PC-9 (cell line): ENCODE data around the gene FA2H. TPM values are rescaled to one million over a fixed set of nuclear protein-coding genes. Genes with fewer than 3 reads are reported as not detected.

ENCODE experiments used
- BruUV-seq: library from RNA; stranded (reverse); fragments of 400-500 nt; replicated peaks from 2 replicates; lab custom pipeline; 2021; lab: Mats Ljungman, UMichigan
- CTCF ChIA-PET: fragments of 300-600 bp; sonication (Branson Sonifier 250); formaldehyde crosslinking; loops from one replicate; lab custom pipeline; 2022; ENCODE audit warnings: antibody characterized with exemption; lab: Charles Lee
- POLR2A ChIA-PET: fragments of 300-600 bp; sonication (Branson Sonifier 250); formaldehyde crosslinking; loops from one replicate; lab custom pipeline; 2022; ENCODE audit warnings: antibody characterized with exemption; ENCODE audit not compliant: unreplicated experiment; lab: Charles Lee
- DNase-seq, 2 experiments: peaks; one replicate each; pipeline versions ENCODE4 v3.0.0 to v3.0.0-alpha.2; 2015 to 2022; ENCODE audit warnings: mixed read lengths in 1 of 2
- H2AFZ ChIP-seq: fragments of 200-600 bp; sonication (generic); 2 replicates; pipeline ENCODE4 v1.8.1; 2017; ENCODE audit warnings: antibody characterized with exemption
- H3F3A ChIP-seq: fragments of 200-600 bp; sonication (generic); 2 replicates; pipeline ENCODE4 v1.8.1; 2017; ENCODE audit warnings: antibody characterized with exemption, mild to moderate bottlenecking, low read depth; ENCODE audit not compliant: insufficient read depth
- H3K27ac ChIP-seq: fragments of 200-600 bp; sonication (generic); 2 replicates; pipeline ENCODE4 v1.6.1; 2016; ENCODE audit warnings: mixed run types
- H3K27me3 ChIP-seq: fragments of 200-600 bp; sonication (generic); 2 replicates; pipeline ENCODE4 v1.6.1; 2016; ENCODE audit warnings: low read depth, mixed run types; ENCODE audit not compliant: insufficient read depth
- H3K36me3 ChIP-seq: fragments of 200-600 bp; sonication (generic); 2 replicates; pipeline ENCODE4 v1.6.1; 2016; ENCODE audit warnings: low read depth, mixed run types
- H3K4me1 ChIP-seq: fragments of 200-600 bp; sonication (generic); replicated peaks from 2 replicates; pipeline ENCODE4 v1.6.1; 2016; ENCODE audit warnings: mixed run types; ENCODE audit not compliant: insufficient read depth
- H3K4me2 ChIP-seq: fragments of 200-600 bp; sonication (generic); 2 replicates; pipeline ENCODE4 v1.6.1; 2017; ENCODE audit warnings: mixed run types
- H3K4me3 ChIP-seq: fragments of 200-600 bp; sonication (generic); 2 replicates; pipeline ENCODE4 v1.6.1; 2016; ENCODE audit warnings: mixed run types
- H3K79me2 ChIP-seq: fragments of 200-600 bp; sonication (generic); 2 replicates; pipeline ENCODE4 v1.6.1; 2017; ENCODE audit warnings: low read depth, mixed run types
- H3K9me2 ChIP-seq: fragments of 200-600 bp; sonication (generic); 2 replicates; pipeline ENCODE4 v1.8.1; 2017; ENCODE audit warnings: mild to moderate bottlenecking; ENCODE audit not compliant: insufficient read depth
- H3K9me3 ChIP-seq: fragments of 200-600 bp; sonication (generic); 2 replicates; pipeline ENCODE4 v1.8.1; 2016; ENCODE audit warnings: low read depth; ENCODE audit not compliant: insufficient read depth
- H4K20me1 ChIP-seq: fragments of 200-600 bp; sonication (generic); 2 replicates; pipeline ENCODE4 v1.8.1; 2017; ENCODE audit not compliant: insufficient read depth
- EZH2 ChIP-seq: fragments of 200-600 bp; sonication (generic); IDR thresholded peaks from 2 replicates; pipeline ENCODE4 v1.8.0; 2017; ENCODE audit warnings: antibody characterized with exemption, low read depth
- intact Hi-C: fragments of 100-400 bp; cut with micrococcal nuclease; formaldehyde crosslinking; loops from one replicate; pipeline ENCODE4 v1.10.0; 2022; ENCODE audit not compliant: unreplicated experiment
- total RNA-seq: library from RNA; stranded (reverse); gene quantifications from 2 replicates; pipeline ENCODE4 v1.2.3, GENCODE V29; 2021
- TF ChIP-seq, protein P1 (sequence below): fragments of 200-600 bp; sonication (generic); conservative IDR thresholded peaks from 2 replicates; pipeline ENCODE4 v1.6.1; 2017; ENCODE audit warnings: mixed run types, antibody characterized with exemption, mild to moderate bottlenecking, moderate library complexity

The FA2H gene
- total RNA-seq, 1 experiment from 2014 or later: 3.5 TPM

DNA sequence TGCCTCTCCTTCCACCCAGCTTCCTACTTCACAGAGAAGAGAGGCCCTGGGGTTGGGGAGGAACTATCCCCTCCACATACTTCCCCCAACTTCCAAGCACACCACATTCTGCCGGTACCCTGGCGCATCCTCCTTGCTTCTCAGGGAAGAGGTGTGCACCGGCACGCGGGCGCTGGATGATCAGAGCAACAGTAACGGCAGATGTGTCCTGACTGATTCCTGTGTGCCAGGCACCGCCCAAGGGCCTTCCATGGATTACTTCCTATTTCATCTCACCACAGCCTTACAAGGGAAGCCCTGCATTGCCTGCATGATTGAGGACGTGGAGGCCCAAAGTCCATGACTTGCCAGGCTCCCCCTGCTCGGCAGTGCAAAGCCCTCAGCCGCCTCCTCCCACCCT, 52.9 kb downstream of the FA2H start:
- peaks cover under 1% of the 10 kb centered on the region; the same call in 1 of the 2 replicates for H3K9me3 ChIP-seq
- ChIA-PET CTCF (no interaction called here), POLR2A (no interaction called here)
- no peaks in the 10 kb centered on the region for H3K4me1 ChIP-seq
- no peaks in the 10 kb centered on the region for H3K36me3 ChIP-seq
- H2AFZ ChIP-seq: no peak overlapping the region
- H3K79me2 ChIP-seq: no peaks in the 10 kb centered on the region
- TF ChIP-seq, protein P1, sequence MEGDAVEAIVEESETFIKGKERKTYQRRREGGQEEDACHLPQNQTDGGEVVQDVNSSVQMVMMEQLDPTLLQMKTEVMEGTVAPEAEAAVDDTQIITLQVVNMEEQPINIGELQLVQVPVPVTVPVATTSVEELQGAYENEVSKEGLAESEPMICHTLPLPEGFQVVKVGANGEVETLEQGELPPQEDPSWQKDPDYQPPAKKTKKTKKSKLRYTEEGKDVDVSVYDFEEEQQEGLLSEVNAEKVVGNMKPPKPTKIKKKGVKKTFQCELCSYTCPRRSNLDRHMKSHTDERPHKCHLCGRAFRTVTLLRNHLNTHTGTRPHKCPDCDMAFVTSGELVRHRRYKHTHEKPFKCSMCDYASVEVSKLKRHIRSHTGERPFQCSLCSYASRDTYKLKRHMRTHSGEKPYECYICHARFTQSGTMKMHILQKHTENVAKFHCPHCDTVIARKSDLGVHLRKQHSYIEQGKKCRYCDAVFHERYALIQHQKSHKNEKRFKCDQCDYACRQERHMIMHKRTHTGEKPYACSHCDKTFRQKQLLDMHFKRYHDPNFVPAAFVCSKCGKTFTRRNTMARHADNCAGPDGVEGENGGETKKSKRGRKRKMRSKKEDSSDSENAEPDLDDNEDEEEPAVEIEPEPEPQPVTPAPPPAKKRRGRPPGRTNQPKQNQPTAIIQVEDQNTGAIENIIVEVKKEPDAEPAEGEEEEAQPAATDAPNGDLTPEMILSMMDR: no peak
- TF ChIP-seq EZH2: no peak
- no peak overlapping the region for H3K4me2 ChIP-seq
- DNase-seq: no peak
- no peak overlapping the region for H3K4me3 ChIP-seq
- no peaks in the 10 kb centered on the region for H3K9me2 ChIP-seq
- BruUV-seq: no TSS peak
- no peak overlapping the region for H3K27ac ChIP-seq
- intact Hi-C loops: no loop called here
- H4K20me1 ChIP-seq: no peaks in the 10 kb centered on the region
- no peaks in the 10 kb centered on the region for H3K27me3 ChIP-seq
- no peaks in the 10 kb centered on the region for H3F3A ChIP-seq

DNA sequence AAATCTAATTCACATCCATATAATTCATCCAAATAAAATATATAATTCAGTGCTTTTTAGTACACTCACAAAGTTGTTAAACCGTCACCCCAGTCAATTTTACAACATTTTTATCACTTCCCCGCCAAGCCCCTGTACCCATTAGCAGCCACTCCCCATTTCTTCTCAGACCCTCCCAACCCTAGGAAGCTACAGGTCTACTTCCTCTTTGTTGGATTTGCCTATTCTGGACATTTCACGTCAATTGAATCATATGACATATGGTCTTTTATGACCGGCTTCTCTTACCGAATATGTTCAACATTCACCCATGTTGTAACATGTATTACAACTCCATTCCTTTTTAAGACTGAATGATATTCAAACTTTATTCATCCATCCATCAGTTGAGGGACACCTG, 54.0 kb downstream of the FA2H start:
- no peaks in the 10 kb centered on the region for H3F3A ChIP-seq
- no peak overlapping the region for H3K4me3 ChIP-seq
- ChIA-PET CTCF (no interaction called here), POLR2A (interaction anchor here (0.6 kb wide), 2 partner anchors 10 to 127 kb away, joined by 3 to 11 read pairs; no protein-coding TSS in a partner anchor)
- H3K9me3 ChIP-seq: no peaks in the 10 kb centered on the region
- no peaks in the 10 kb centered on the region for H4K20me1 ChIP-seq
- no peaks in the 10 kb centered on the region for H3K36me3 ChIP-seq
- intact Hi-C loops: no loop called here
- no peak overlapping the region for H2AFZ ChIP-seq
- H3K27me3 ChIP-seq: no peaks in the 10 kb centered on the region
- H3K4me2 ChIP-seq: no peak overlapping the region
- TF ChIP-seq, protein P1: no peak
- no peak for TF ChIP-seq EZH2
- no peaks in the 10 kb centered on the region for H3K4me1 ChIP-seq
- H3K27ac ChIP-seq: no peak overlapping the region
- no peaks in the 10 kb centered on the region for H3K79me2 ChIP-seq
- no TSS peak for BruUV-seq
- no peak for DNase-seq
- no peaks in the 10 kb centered on the region for H3K9me2 ChIP-seq

DNA sequence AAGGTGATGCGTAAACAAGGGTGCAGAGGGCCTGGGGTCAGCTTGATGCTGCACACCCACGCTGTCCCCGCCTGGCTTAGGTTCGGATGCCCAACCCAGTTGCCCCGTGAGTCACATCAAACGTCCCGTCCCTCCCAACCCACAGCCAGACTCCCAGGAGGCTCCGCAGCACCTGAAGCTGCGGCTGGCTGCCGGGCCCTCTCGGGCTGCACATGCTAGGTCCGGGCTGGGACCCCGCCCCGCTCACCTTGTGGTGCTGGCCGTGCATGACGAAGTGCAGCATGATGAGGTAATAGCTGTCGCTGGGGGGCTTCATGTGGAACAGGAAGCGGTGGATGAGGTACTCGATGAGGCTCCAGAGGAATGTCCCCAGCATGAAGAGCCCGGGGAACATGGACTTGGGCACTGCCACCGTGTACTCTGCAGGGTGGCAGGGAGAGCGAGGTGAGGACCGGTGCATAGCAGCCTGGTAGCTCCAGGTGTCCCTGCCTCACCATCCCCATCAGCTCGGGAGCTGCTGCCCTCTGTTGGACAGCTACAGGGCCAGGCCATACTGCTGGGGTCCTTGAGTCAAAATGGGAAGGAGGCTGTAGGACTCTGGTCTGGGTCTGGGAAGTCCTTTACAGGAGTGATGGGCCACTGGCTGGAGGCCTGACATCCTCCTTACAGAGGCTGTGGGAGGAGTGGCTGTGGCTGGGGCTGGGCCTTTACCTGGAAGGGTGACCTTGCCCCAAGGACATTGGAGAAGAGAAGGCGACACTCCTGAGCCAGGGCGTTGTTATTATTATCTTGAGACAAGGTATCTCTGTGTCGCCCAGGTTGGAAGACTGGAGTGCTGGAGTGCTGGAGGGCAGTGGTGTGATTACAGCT, 55.6 kb downstream of the FA2H start:
- Histone ChIP-seq H2AFZ (no peak overlapping the region), H3K79me2 (no peaks in the 10 kb centered on the region), H3K9me2 (no peaks in the 10 kb centered on the region), H3K27ac (no peak overlapping the region), H3K36me3 (no peaks in the 10 kb centered on the region), H3K4me1 (no peaks in the 10 kb centered on the region), H3K4me2 (no peak overlapping the region), H4K20me1 (no peaks in the 10 kb centered on the region), H3F3A (no peaks in the 10 kb centered on the region), H3K4me3 (no peak overlapping the region), H3K9me3 (no peaks in the 10 kb centered on the region), H3K27me3 (no peaks in the 10 kb centered on the region)
- intact Hi-C loops: no loop called here
- no peak for TF ChIP-seq EZH2
- TF ChIP-seq, protein P1: no peak
- DNase-seq: no peak
- CTCF ChIA-PET: no interaction called here
- no TSS peak for BruUV-seq
- POLR2A ChIA-PET: no interaction called here
